EH (cell line): ENCODE results near the gene KLHL11.

Source experiments
- DNase-seq: peaks from one replicate; pipeline ENCODE4 v3.0.0-alpha.2; 2015; ENCODE audit warnings: low read depth

The KLHL11 gene

GRCh38 chr17:41864836-41865595 is at the start of gene KLHL11:
KLHL11 (minus strand) TSS chr17:41865423; CDS start chr17:41865370, 53 bp downstream.
- DNase-seq: peak; percentile 91

- DNase-seq: no peak
Measured at GRCh38 chr17:41915020-41915419, 49.8 kb upstream of the KLHL11 start.

- DNase-seq: no peak
Measured at GRCh38 chr17:41914358-41914766, 49.1 kb upstream of the KLHL11 start.

GRCh38 chr17:41913798-41914197 is 48.6 kb upstream of the KLHL11 start:
- DNase-seq: no peak

- no peak for DNase-seq
Measured at GRCh38 chr17:41912925-41913324, 47.7 kb upstream of the KLHL11 start.

DNA sequence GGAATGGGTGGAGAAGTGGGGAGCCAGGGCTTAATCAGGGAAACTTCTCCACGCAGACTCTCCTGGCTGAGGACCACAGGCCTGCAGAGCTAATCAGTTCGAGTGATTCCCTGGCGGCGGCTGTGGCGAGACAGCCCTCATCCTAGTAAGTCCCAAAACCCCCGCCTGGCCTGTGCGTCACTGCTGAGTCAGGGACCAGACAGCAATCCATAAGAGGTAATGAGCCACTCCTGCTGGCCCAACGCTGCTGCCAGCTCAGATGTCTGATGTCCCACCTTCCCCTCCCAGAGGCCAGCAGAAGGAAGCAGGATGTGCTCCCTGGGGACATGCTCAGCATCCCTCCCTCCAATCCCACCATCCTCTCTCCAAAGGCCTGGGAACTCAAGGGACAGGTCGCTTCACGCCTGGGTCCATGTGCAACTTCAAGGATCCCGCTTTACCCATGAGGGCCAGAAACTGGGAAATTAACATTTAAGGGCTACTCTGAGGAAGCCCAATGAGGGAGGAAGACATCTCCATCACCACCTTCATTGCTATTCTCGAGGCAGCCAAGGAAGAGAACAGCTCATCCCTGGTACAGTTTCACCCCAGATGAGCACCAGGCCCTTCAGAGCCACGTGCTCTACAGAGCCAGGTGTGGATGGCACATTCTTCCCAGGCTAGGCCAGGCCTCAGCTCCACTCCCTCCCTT is 45.6 kb upstream of the KLHL11 start:
- peak; percentile 99 for DNase-seq

DNA sequence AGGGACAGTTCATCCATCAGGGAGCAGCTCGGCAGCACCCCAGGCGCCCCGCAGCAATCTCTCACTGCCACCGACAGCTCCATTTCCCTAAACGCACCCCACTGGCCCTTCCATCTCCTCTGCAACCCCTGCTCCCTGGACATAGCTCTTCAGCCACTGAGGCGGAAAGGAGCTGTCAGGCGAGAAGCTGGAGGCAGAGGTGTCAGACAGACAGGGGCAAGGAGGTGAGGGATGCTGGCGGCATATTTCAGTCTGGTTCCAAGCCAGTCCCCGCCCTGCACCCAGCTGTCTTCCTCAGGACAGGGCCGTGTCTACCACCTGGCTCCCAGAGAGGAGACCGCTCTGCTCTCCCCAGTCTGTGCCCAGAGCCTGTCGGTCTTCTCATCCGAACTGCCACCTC is 43.9 kb upstream of the KLHL11 start:
- no peak for DNase-seq

GRCh38 chr17:41907633-41908539 is 42.7 kb upstream of the KLHL11 start:
- peak; percentile 44 for DNase-seq

DNA sequence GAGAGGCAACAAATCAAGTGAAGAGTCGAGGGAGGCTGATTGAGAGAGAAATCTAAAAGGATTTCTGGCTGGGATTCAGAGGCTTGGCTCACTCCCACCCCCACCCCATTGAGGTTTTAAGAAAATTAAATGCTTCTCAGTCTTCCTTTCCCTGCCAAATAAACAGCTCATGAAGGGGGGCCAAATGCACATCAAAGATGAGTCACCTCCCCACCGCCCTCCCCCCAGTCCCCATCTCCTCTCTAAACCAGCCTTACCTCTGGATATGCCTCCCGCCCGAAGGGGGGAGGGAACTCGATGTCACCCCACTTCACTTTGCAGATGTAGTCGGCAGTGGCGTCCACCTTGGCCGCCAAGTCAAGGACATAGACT is 41.9 kb upstream of the KLHL11 start:
- peak; percentile 87 for DNase-seq

- DNase-seq: peak; percentile 60
Measured at GRCh38 chr17:41906465-41907184, 41.4 kb upstream of the KLHL11 start.

DNA sequence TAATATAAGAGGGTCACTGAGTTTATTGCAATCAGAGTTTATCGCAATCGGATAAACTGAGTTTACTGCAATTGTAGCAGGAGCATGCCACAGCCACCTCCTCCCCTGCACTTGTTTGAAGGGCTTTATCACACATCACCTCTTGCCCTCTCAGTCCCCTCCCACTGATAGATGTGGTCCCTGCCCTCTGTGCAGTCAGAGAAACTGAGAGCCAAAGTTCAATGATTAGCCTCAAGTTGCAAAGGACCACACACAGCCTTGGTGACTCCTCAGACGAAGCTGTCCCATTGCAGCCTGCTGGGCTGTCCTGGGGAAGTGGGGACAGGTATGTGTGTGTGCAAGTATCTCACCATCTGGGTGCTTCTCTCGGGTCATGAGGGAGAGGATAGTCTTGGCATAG is 39.9 kb upstream of the KLHL11 start:
- DNase-seq: no peak

DNA sequence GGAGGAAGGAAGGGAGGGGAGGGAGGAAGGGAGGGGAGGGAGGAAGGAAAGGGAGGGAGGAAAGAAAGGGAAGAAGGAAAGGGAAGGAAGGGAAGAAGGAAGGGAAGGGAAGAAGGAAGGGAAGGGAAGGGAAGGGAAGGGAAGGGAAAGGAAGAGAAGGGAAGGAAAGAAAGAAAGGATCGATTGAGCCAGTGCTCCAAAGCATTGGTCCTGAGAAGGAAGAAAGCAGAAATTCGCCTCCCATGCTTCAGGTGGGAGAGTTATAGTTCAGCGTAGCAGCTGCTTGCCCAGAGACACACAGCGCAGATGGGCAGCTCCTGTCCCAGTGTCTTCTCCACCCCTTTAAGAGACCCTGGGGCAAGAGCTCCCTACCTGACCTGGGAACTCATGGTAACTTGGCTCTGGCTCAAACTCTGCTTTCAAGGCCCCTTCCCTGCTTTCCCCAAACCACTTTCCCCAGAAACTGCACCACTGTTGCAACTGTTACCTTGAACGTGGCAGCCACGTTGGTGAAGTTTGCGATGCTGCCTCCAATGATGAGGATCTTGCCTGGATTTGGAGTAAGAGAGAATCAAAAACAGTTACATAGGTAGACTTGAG is 39.1 kb upstream of the KLHL11 start:
- no peak for DNase-seq

GRCh38 chr17:41901646-41902045 is 36.4 kb upstream of the KLHL11 start:
- DNase-seq: no peak

DNA sequence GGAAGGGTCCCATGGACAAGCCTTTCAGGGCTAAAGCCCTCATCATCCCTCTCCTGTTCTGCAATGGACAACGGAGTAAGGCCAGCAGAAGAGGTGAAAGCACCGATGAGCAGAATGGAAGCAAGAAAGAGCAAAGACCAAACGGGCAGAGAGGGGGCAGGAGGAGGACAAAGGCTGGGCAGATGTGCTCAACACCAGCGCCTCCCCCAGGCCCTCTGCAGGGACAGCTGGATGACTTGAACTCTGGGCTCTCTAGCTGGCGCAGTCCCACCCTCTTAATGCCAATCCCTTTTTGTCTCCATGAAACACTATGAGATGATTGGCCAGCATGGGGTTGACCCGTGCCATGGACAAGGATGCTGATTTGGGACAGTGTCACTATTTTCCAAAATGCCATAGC is 31.5 kb upstream of the KLHL11 start:
- no peak for DNase-seq

- peak; percentile 27 for DNase-seq
Measured at GRCh38 chr17:41895617-41896016, 30.4 kb upstream of the KLHL11 start.

- DNase-seq: peak; percentile 96
Measured at GRCh38 chr17:41894791-41895331, 29.6 kb upstream of the KLHL11 start.

DNA sequence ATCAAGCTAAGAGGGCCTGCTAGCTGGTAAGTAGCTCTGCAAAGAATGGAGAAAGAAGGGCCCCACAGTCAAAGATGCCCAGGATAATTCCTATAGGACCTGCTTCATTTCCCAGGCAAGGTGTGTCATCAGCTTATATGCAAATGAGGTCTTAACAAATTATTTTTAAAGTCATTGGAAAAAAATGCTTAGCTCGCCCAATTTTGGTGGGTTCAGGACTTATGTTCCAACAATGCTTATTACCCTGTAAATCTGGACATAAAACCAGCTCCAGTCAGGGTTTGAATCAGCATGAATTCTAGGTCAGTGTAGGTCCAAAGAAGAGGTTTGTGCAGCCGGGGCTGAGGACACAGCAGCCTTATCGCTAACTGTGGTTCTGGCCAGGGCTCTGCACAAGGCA is 28.2 kb upstream of the KLHL11 start:
- no peak for DNase-seq

DNA sequence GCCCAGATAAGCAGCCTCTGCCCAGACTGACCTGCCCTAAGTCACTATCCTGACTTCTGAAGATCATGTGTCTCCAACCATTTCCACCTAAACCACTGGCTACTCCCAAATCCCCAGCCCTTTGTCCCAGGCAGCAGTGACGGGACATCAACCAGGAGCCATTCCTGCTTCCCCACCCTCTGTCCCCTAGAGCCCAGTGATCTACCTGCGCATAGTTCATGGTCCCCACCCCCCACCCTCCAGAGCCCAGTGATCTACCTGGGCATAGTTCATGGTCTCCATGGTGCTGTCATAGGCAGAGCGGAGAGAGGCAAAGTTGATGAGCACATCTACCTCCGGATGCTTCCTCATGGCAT is 26.8 kb upstream of the KLHL11 start:
- no peak for DNase-seq

DNA sequence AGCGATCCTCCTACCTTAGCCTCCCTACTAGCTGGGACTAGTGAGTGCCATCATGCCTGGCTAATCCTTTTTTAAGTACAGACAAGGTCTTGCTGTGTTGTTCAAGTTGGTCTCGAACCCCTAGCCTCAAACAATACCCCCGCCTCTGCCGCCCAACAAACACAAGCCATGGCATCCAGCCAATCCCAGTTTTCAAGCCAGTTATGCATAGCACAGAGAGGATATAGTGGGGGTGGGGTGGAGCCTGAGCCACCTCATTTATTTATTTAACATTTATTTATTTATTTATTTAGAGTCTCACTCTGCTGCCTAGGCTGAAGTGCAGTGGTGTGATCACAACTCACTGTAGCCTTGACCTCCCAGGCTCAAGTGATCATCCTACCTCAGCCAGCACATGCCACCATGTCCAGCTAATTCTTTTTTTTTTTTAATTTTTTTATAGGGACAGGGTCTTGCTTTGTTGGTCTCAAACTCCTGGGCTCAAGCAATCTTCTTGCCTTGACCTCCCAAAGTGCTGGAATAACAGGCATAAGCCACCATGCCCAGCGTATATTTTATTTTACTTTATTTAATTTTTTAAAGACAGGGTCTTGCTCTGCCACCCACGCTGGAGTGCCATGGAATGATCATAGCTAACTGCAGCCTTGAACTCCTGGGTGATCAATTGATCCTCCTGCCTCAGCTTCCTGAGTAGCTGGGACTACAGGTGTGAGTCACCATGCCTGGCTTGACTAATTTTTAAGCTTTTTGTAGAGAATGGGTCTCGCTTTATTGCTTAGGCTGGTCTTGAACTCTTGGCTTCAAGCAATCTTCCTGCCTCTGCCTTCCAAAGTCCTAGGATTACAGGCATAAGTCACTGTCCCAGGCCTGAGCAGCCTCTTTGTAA is 26.2 kb upstream of the KLHL11 start:
- peak; percentile 31 for DNase-seq

DNA sequence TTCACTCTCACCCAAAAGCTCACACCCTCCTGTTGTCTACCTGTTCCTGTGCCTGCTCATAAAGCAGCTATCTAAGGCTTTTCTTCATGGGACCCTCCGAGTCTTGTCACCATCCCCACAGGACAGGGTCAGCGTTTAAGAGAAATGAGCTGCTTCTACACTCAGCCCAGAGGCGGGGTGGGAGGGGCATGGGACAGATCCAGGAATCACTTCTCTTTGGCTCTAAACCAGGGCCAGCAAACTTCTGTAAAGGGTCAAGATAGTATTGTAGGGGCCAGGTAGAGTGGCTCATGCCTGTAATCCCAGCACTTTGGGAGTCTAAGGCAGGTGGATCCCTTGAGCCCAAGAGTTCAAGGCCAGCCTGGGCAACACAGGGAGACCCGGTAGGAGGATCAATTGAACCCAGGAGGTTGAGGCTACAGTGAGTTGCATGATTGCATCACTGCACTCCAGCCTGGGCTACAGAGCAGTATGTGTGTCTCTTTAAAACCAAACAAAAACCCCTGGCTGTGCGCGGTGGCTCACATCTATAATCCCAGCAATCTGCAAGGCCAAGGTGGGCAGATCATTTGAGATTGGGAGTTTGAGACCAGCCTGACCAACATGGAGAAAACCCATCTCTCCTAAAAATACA is 23.2 kb upstream of the KLHL11 start:
- DNase-seq: no peak
